Karpas-422 (cell line): ENCODE measurements around the gene CYTL1. TPM values are rescaled to one million over a fixed set of nuclear protein-coding genes. Genes with fewer than 3 reads are reported as not detected.
"Not testable (repeated sequence)": the region's sequence is repeated elsewhere in the genome, so short reads cannot be mapped to it uniquely, and the experiment has no call there.

Experiments used
- DNase-seq: peaks from one replicate; pipeline ENCODE4 v3.0.0-alpha.2; 2015
- H2AFZ ChIP-seq: fragments of 200-600 bp; sonication (generic); 2 replicates; pipeline ENCODE4 v1.6.1; 2014; ENCODE audit warnings: antibody characterized with exemption, low read length, mixed read lengths
- H3K27ac ChIP-seq: fragments of 200-600 bp; sonication (generic); 2 replicates; pipeline ENCODE4 v1.5.1; 2014; ENCODE audit warnings: mild to moderate bottlenecking, low read length, moderate library complexity
- H3K27me3 ChIP-seq: fragments of 200-600 bp; sonication (generic); 2 replicates; pipeline ENCODE4 v1.6.1; 2014; ENCODE audit warnings: low read length, mixed read lengths
- H3K36me3 ChIP-seq: fragments of 200-600 bp; sonication (generic); 2 replicates; pipeline ENCODE4 v1.6.1; 2014; ENCODE audit warnings: low read length, mixed read lengths; ENCODE audit not compliant: insufficient read depth
- H3K4me1 ChIP-seq: fragments of 200-600 bp; sonication (generic); 2 replicates; pipeline ENCODE4 v1.6.1; 2014; ENCODE audit warnings: mild to moderate bottlenecking, low read length, mixed read lengths
- H3K4me2 ChIP-seq: fragments of 200-600 bp; sonication (generic); 2 replicates; pipeline ENCODE4 v1.6.1; 2014; ENCODE audit warnings: low read length, low read depth, mild to moderate bottlenecking; ENCODE audit not compliant: poor library complexity, severe bottlenecking
- H3K4me3 ChIP-seq: fragments of 200-600 bp; sonication (generic); 2 replicates; pipeline ENCODE4 v1.5.1; 2014; ENCODE audit warnings: mild to moderate bottlenecking, antibody characterized with exemption, low read length, mixed read lengths
- H3K79me2 ChIP-seq: fragments of 200-600 bp; sonication (generic); 2 replicates; pipeline ENCODE4 v1.6.1; 2014; ENCODE audit warnings: mild to moderate bottlenecking, low read length, mixed read lengths
- H3K9ac ChIP-seq: fragments of 200-600 bp; sonication (generic); 2 replicates; pipeline ENCODE4 v1.6.0; 2014; ENCODE audit warnings: low read length
- H3K9me2 ChIP-seq: fragments of 200-600 bp; sonication (generic), shearing (Covaris generic); replicated peaks from 2 replicates; pipeline ENCODE4 v1.6.0; 2014; ENCODE audit warnings: mild to moderate bottlenecking, low read length, moderate library complexity; ENCODE audit not compliant: insufficient read depth
- H3K9me3 ChIP-seq: fragments of 300-700, 200-600 bp; sonication (generic); 2 replicates; pipeline ENCODE4 v1.6.1; 2014; ENCODE audit warnings: low read length, mixed read lengths
- H4K20me1 ChIP-seq: fragments of 200-600 bp; sonication (generic); 2 replicates; pipeline ENCODE4 v1.6.1; 2014; ENCODE audit warnings: mild to moderate bottlenecking, antibody characterized with exemption, low read length, low read depth; ENCODE audit not compliant: insufficient read depth
- total RNA-seq: library from RNA; depleted of rRNA; stranded (reverse); fragments of >200 nt; shearing (Covaris generic); gene quantifications from 2 replicates; pipeline ENCODE4 v1.2.3, GENCODE V29; 2014; ENCODE audit warnings: low replicate concordance

Gene CYTL1
- total RNA-seq, 1 experiment from 2014 or later = not detected

DNA sequence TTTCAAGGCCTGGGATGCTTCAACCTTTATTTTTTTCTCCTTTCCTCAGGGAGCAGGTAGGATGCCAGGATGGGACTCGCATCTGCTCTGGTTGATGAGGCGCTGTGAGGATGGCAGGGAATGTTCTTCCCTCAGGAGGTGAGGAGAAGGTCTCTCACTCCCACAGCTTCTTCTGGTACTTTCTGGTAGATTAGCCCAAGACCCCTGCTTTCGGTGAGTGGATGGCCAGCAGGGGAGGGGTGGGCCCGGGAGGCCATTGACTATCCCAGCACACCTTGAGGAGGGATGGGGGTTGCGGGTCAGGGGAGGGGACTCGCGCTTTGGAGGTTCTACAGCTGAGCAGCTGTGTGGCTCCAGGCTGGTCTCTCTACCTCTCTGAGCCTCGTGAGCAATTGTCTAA is 14.8 kb downstream of the CYTL1 start:
- H3K79me2 ChIP-seq = no peaks in the 10 kb centered on the region
- no peaks in the 10 kb centered on the region for H3K4me1 ChIP-seq
- H3K36me3 ChIP-seq = no peaks in the 10 kb centered on the region
- H3K9ac ChIP-seq = no peak overlapping the region
- no peaks in the 10 kb centered on the region for H3K9me2 ChIP-seq
- no peak overlapping the region for H3K4me3 ChIP-seq
- DNase-seq = no peak
- no peak overlapping the region for H2AFZ ChIP-seq
- no peaks in the 10 kb centered on the region for H3K9me3 ChIP-seq
- no peak overlapping the region for H3K27ac ChIP-seq
- no peaks in the 10 kb centered on the region for H4K20me1 ChIP-seq
- no peak overlapping the region for H3K4me2 ChIP-seq
- no peaks in the 10 kb centered on the region; the same call in 1 of the 2 replicates for H3K27me3 ChIP-seq

- no peak overlapping the region for H3K9ac ChIP-seq
- H4K20me1 ChIP-seq = no peaks in the 10 kb centered on the region
- H3K9me2 ChIP-seq = no peaks in the 10 kb centered on the region
- H3K79me2 ChIP-seq = no peaks in the 10 kb centered on the region
- no peak overlapping the region for H3K4me2 ChIP-seq
- no peak overlapping the region for H3K4me3 ChIP-seq
- no peaks in the 10 kb centered on the region for H3K36me3 ChIP-seq
- no peaks in the 10 kb centered on the region for H3K9me3 ChIP-seq
- no peaks in the 10 kb centered on the region for H3K4me1 ChIP-seq
- no peaks in the 10 kb centered on the region; the same call in 1 of the 2 replicates for H3K27me3 ChIP-seq
- DNase-seq = no peak
- H2AFZ ChIP-seq = no peak overlapping the region
- no peak overlapping the region for H3K27ac ChIP-seq
Observed at GRCh38 chr4:5003918-5004317, 15.3 kb downstream of the CYTL1 start.

GRCh38 chr4:5003372-5003857 is 15.8 kb downstream of the CYTL1 start:
- Histone ChIP-seq H3K9ac (no peak overlapping the region), H3K79me2 (no peaks in the 10 kb centered on the region), H3K27me3 (no peaks in the 10 kb centered on the region; the same call in 1 of the 2 replicates), H3K9me2 (no peaks in the 10 kb centered on the region), H3K4me3 (no peak overlapping the region), H4K20me1 (no peaks in the 10 kb centered on the region), H3K9me3 (no peaks in the 10 kb centered on the region), H3K36me3 (no peaks in the 10 kb centered on the region), H3K4me1 (no peaks in the 10 kb centered on the region), H3K27ac (no peak overlapping the region), H3K4me2 (no peak overlapping the region), H2AFZ (no peak overlapping the region)
- no peak for DNase-seq

DNA sequence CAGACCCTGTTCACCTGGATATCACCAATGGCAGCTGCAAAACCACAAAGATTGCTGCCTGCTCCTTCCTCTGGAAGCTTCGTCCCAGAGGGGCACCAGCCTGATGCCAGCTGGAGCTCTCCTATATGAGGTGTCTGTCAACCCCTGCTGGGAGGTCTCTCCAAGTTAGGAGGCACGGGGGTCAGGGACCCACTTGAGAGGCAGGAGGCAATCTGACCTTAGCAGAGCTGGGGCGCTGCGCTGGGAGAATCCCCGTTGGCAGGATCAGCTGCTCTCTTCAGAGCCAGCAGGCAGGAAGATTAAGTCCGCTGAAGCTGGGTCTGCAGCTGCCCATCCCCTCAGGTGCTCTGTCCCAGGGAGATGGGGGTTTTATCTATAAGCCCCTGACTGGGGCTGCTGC is 17.6 kb downstream of the CYTL1 start:
- not testable (repeated sequence) for H3K9me2 ChIP-seq, H3K9ac ChIP-seq, H3K79me2 ChIP-seq, DNase-seq, H3K27ac ChIP-seq, H2AFZ ChIP-seq, H3K4me3 ChIP-seq, H3K9me3 ChIP-seq, H3K36me3 ChIP-seq, H4K20me1 ChIP-seq, H3K4me1 ChIP-seq, H3K4me2 ChIP-seq, H3K27me3 ChIP-seq

- H3K4me1 ChIP-seq, H3K27ac ChIP-seq, H3K9ac ChIP-seq, H3K36me3 ChIP-seq, H3K27me3 ChIP-seq, H3K79me2 ChIP-seq, H2AFZ ChIP-seq, H3K4me3 ChIP-seq, H3K9me3 ChIP-seq, DNase-seq, H3K9me2 ChIP-seq, H3K4me2 ChIP-seq, H4K20me1 ChIP-seq: not testable (repeated sequence)
Observed at GRCh38 chr4:4996935-4997334, 22.3 kb downstream of the CYTL1 start.

- Histone ChIP-seq H2AFZ (no peak overlapping the region), H3K4me2 (no peak overlapping the region), H3K36me3 (no peaks in the 10 kb centered on the region), H3K9me2 (no peaks in the 10 kb centered on the region), H3K79me2 (no peaks in the 10 kb centered on the region), H3K27ac (no peak overlapping the region), H3K9me3 (no peaks in the 10 kb centered on the region), H3K4me3 (no peak overlapping the region), H4K20me1 (no peaks in the 10 kb centered on the region), H3K27me3 (no peaks in the 10 kb centered on the region), H3K9ac (no peak overlapping the region), H3K4me1 (no peaks in the 10 kb centered on the region)
- no peak for DNase-seq
Observed at GRCh38 chr4:4995908-4996265, 23.4 kb downstream of the CYTL1 start.

- no peaks in the 10 kb centered on the region for H3K4me1 ChIP-seq
- H3K9me2 ChIP-seq = no peaks in the 10 kb centered on the region
- H4K20me1 ChIP-seq = no peaks in the 10 kb centered on the region
- no peak overlapping the region for H3K4me2 ChIP-seq
- no peak overlapping the region for H2AFZ ChIP-seq
- H3K9ac ChIP-seq = no peak overlapping the region
- H3K4me3 ChIP-seq = no peak overlapping the region
- no peaks in the 10 kb centered on the region for H3K27me3 ChIP-seq
- no peaks in the 10 kb centered on the region for H3K36me3 ChIP-seq
- DNase-seq = peak; percentile 86
- no peaks in the 10 kb centered on the region for H3K79me2 ChIP-seq
- H3K9me3 ChIP-seq = no peaks in the 10 kb centered on the region
- no peak overlapping the region for H3K27ac ChIP-seq
Observed at GRCh38 chr4:4995103-4995907, 24.0 kb downstream of the CYTL1 start.

- Histone ChIP-seq H3K9me2 (no peaks in the 10 kb centered on the region), H3K4me2 (no peak overlapping the region), H3K27ac (no peak overlapping the region), H3K9me3 (no peaks in the 10 kb centered on the region), H3K36me3 (no peaks in the 10 kb centered on the region), H3K4me3 (no peak overlapping the region), H3K9ac (no peak overlapping the region), H4K20me1 (no peaks in the 10 kb centered on the region), H3K79me2 (no peaks in the 10 kb centered on the region), H3K4me1 (no peaks in the 10 kb centered on the region), H2AFZ (no peak overlapping the region), H3K27me3 (no peaks in the 10 kb centered on the region)
- DNase-seq = no peak
Observed at GRCh38 chr4:4994312-4995097, 24.8 kb downstream of the CYTL1 start.
